Kidney epithelial cell (primary cell): Measurements from ENCODE around the gene CEP89. TPM values are rescaled to one million over a fixed set of nuclear protein-coding genes. Genes with fewer than 3 reads are reported as not detected.

Experiments used
- DNase-seq: peaks from one replicate; pipeline ENCODE4 v3.0.0-alpha.2; 2010; ENCODE audit warnings: low read depth
- H3K27me3 ChIP-seq: 2 replicates; pipeline ENCODE4 v1.6.0; 2011; ENCODE audit warnings: low read length; ENCODE audit not compliant: control insufficient read depth, insufficient read depth
- H3K36me3 ChIP-seq: 2 replicates; pipeline ENCODE4 v1.5.1; 2011; ENCODE audit warnings: low read length; ENCODE audit not compliant: control insufficient read depth, insufficient read depth
- H3K4me3 ChIP-seq: 2 replicates; pipeline ENCODE4 v1.5.1; 2011; ENCODE audit warnings: low read depth, mild to moderate bottlenecking, control low read depth, low read length
- total RNA-seq: library from RNA; depleted of rRNA; stranded (reverse); fragments of >200 nt; gene quantifications from 2 replicates; pipeline ENCODE4 v1.2.3, GENCODE V29; 2015
- TF ChIP-seq, protein P1 (sequence below): IDR thresholded peaks from 2 replicates; pipeline ENCODE4 v1.5.1; 2011; ENCODE audit warnings: mild to moderate bottlenecking, moderate library complexity, low read length, control low read depth, inconsistent platforms; ENCODE audit not compliant: insufficient read depth, poor library complexity, severe bottlenecking

Gene CEP89
- total RNA-seq, 1 donor from 2014 or later, result 29.9 TPM

DNA sequence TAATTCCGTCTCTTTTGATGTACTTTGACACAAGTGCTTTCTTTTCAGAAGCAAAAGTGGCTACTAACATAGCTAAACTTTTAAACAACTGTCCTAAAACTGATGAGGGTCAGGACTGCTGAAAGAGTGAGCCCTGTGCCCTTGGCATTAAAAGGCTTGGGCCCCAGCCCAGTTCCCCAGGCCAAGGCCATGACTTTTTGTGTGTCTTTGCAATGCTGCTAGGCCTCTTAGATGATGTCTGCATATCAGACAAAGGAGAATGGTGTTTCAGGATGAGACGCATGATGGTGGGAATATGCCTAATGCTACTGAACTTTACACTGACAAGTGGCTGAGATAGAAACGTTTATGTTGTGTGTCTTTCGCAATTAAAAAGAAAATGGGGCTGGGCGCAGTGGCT, 140.1 kb downstream of the CEP89 start:
- TF ChIP-seq, protein P1, sequence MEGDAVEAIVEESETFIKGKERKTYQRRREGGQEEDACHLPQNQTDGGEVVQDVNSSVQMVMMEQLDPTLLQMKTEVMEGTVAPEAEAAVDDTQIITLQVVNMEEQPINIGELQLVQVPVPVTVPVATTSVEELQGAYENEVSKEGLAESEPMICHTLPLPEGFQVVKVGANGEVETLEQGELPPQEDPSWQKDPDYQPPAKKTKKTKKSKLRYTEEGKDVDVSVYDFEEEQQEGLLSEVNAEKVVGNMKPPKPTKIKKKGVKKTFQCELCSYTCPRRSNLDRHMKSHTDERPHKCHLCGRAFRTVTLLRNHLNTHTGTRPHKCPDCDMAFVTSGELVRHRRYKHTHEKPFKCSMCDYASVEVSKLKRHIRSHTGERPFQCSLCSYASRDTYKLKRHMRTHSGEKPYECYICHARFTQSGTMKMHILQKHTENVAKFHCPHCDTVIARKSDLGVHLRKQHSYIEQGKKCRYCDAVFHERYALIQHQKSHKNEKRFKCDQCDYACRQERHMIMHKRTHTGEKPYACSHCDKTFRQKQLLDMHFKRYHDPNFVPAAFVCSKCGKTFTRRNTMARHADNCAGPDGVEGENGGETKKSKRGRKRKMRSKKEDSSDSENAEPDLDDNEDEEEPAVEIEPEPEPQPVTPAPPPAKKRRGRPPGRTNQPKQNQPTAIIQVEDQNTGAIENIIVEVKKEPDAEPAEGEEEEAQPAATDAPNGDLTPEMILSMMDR, result no peak
- H3K4me3 ChIP-seq, result no peak overlapping the region
- no peak for DNase-seq
- no peaks in the 10 kb centered on the region for H3K36me3 ChIP-seq
- no peaks in the 10 kb centered on the region for H3K27me3 ChIP-seq

- TF ChIP-seq, protein P1, result no peak
Observed at GRCh38 chr19:32830231-32831014, 141.3 kb downstream of the CEP89 start.

GRCh38 chr19:32829345-32829896, 142.3 kb downstream of the CEP89 start:
- Histone ChIP-seq H3K4me3 (no peak overlapping the region), H3K36me3 (no peaks in the 10 kb centered on the region), H3K27me3 (peaks cover 7% of the 10 kb centered on the region)
- TF ChIP-seq, protein P1, result no peak
- DNase-seq, result no peak

More at GRCh38 chr19:32830231-32831014, 141.3 kb downstream of the CEP89 start:
- Histone ChIP-seq H3K36me3 (no peaks in the 10 kb centered on the region), H3K4me3 (no peak overlapping the region), H3K27me3 (no peaks in the 10 kb centered on the region)
- peak; percentile 58 for DNase-seq

DNA sequence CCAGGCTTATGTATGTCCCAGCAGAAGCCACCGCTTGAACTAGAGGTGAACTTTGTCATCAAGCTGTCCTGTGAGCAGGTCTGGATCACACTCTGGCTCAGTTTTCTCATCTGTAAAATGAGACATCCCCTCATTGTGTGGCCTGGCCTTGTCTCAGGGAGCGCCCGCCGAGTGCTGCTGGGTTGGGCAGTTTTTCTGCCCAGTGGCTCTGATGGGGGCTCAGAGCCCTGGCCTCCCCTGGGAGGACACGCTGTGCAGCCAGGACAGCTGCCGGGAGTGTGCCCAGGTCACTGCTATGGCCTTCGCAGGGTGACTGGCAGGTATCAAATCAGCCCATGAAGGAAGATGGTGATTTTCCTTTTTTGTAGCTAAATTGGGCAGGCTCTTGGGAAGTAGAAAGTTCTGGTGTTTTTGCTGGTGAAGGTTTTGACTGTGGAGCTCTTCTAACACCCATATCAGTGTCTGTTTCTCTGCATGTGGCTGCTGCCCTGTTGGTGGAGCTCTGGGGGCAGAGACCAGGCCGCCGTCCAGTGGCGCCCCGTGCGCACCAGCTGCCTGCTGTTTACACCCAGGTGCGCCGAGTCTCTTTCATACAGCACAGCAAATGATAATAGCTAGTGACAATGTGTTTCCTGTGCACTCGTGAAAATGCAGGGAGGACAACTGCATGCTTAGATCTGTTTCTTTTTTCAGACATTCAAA, 143.0 kb downstream of the CEP89 start:
- no peak overlapping the region for H3K4me3 ChIP-seq
- TF ChIP-seq, protein P1, result no peak
- no peaks in the 10 kb centered on the region for H3K36me3 ChIP-seq
- peaks cover 13% of the 10 kb centered on the region for H3K27me3 ChIP-seq
- DNase-seq, result no peak

GRCh38 chr19:32828139-32828538, 143.6 kb downstream of the CEP89 start:
- Histone ChIP-seq H3K4me3 (no peak overlapping the region), H3K36me3 (no peaks in the 10 kb centered on the region), H3K27me3 (peaks cover 16% of the 10 kb centered on the region)
- TF ChIP-seq, protein P1, result no peak
- DNase-seq, result no peak

Other genes starting within 250 kb of the CEP89 start
- 3.0 TPM in 1 of 2 replicates, not detected in the other for gene SLC7A9, start 102.2 kb downstream of the CEP89 start, total RNA-seq
- 1.4 and 1.7 TPM in 2 replicates for gene FAAP24, start 284 bp upstream of the CEP89 start, total RNA-seq
- gene RHPN2, start 92.9 kb upstream of the CEP89 start, total RNA-seq, result 21.3 and 27.6 TPM in 2 replicates
- gene GPATCH1, start 109.2 kb upstream of the CEP89 start, total RNA-seq, result 4.2 and 6.7 TPM in 2 replicates
- not detected in 2 replicates for gene WDR88, start 160.2 kb upstream of the CEP89 start, total RNA-seq
- 42.8 and 54.8 TPM in 2 replicates for gene LRP3, start 222.4 kb upstream of the CEP89 start, total RNA-seq